Ovary (tissue), 9 donors: ENCODE measurements around the gene PTPN18. TPM values are rescaled to one million over a fixed set of nuclear protein-coding genes. Genes with fewer than 3 reads are reported as not detected.

Experiments
- DNase-seq, 5 donors: peaks; one replicate each; pipeline ENCODE4 v3.0.0-alpha.2; 2019 to 2020
- H3K27ac ChIP-seq, 2 donors: fragments of 200-600 bp; one replicate each; pipeline versions ENCODE4 v1.5.1 to v1.8.0; 2019 to 2022
- H3K27me3 ChIP-seq: fragments of 200-600 bp; one replicate; pipeline ENCODE4 v1.8.0; 2022
- H3K36me3 ChIP-seq: fragments of 200-600 bp; sonication (generic); one replicate; pipeline ENCODE4 v1.5.1; 2019
- H3K4me1 ChIP-seq: one replicate; pipeline ENCODE4 v1.8.1; 2013; ENCODE audit warnings: mild to moderate bottlenecking, moderate library complexity; ENCODE audit not compliant: insufficient read depth
- H3K4me3 ChIP-seq: fragments of 200-600 bp; sonication (generic); one replicate; pipeline ENCODE4 v1.5.1; 2017
- H3K9me3 ChIP-seq, 2 donors: fragments of 200-600 bp in 1 of 2; sonication (generic) in 1 of 2; one replicate each; pipeline versions ENCODE4 v1.5.1 to v1.8.1; 2013 to 2019; ENCODE audit warnings: mild to moderate bottlenecking in 1 of 2, moderate library complexity in 1 of 2
- EP300 ChIP-seq: sonication (generic); formaldehyde crosslinking; IDR thresholded peaks from one replicate; pipeline ENCODE4 v1.6.1; 2017; ENCODE audit warnings: antibody characterized with exemption
- POLR2A ChIP-seq: fragments of 450-650 bp; IDR thresholded peaks from one replicate; pipeline ENCODE4 v1.6.1; 2017; ENCODE audit warnings: antibody characterized with exemption, mild to moderate bottlenecking, moderate library complexity
- WGBS, 3 donors: extraction: QIAGEN DNeasy Blood & Tissue Kit in 1 of 3; methylation state at CpG; one replicate each; pipeline versions ENCODE4 v1.1.5 to v1.1.7; 2013 to 2017; 5-methylcytosine and 5-hydroxymethylcytosine counted together
- intact Hi-C, 4 donors: fragments of 100-400 bp; cut with DNase I; formaldehyde crosslinking; loops; one replicate each; pipeline versions ENCODE4 v1.11.0 to v1.15.1; 2022 to 2023
- polyA plus RNA-seq, 2 donors: library from polyadenylated mRNA; stranded (reverse); fragments of 200-250 nt in 1 of 2; fragments of 350-450 nt in 1 of 2; fragmentation: Illumina TruSeq in 1 of 2; extraction: RNeasy Lipid Tissue Mini Kit (QIAGEN cat#74804) in 1 of 2; gene quantifications; one replicate each; pipeline ENCODE4 v1.2.3, GENCODE V29; 2013 to 2014
- total RNA-seq, 7 donors: library from RNA; depleted of rRNA in 2 of 7; stranded (reverse); fragments of >200 nt in 2 of 7; fragmentation: NEBNext Ultra II Directional in 3 of 7; extraction: Animal tissue kit (Norgen Biotek cat#: 25700) in 3 of 7; gene quantifications; one replicate each; pipeline versions ENCODE4 v1.1.0 to v1.2.4, GENCODE V29; 2016 to 2023
- TF ChIP-seq, protein P1 (sequence below), 3 donors: fragments of 450-650 bp in 2 of 3; fragments of 200-600 bp in 1 of 3; IDR thresholded peaks; one replicate each; pipeline versions ENCODE4 v1.5.1 to v1.8.0; 2016 to 2022; ENCODE audit warnings: antibody characterized with exemption in 3 of 3, mild to moderate bottlenecking in 1 of 3
- donor health status: DM: no; HTN: no; CAD: no; lungs with moderate emphysema.
- donor health status: DM: no; HTN: no; CAD: no.
- donor health status: Bipolar disorder and iron deficiency.
- donor health status: DM: yes; HTN: yes; CAD: no.
- donor health status: DM: no; HTN: no; CAD: no.
- donor health status: DM: yes; HTN: yes; CAD: no.

Gene PTPN18
- total and polyA plus RNA-seq, 9 donors: 22.2 to 62.6 (median 30.8) TPM

DNA sequence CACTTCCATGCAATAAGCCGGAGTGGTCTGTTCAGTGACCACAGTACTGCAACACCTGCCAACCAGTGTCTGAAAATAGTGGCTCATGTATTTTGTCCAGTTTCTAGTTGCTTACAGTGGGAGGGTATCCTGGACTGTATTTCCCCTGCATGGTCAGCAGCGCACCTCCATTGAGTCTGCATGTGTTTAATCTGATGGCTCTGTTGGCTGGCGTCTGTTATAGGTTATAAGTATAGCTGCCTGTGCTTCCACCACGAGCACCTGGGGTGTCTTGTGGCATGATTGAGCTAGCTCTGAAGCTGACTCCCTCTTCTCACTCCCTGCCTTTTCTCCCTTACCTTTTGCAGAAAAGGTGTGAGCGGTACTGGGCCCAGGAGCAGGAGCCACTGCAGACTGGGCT lies 12.9 kb downstream of the PTPN18 start:
- Histone ChIP-seq H3K36me3 (no peaks in the 10 kb centered on the region), H3K4me3 (no peak overlapping the region), H3K9me3 (no peaks in the 10 kb centered on the region), H3K27ac (no peak overlapping the region), H3K4me1 (peaks cover 10% of the 10 kb centered on the region), H3K27me3 (no peaks in the 10 kb centered on the region)
- TF ChIP-seq EP300: no peak
- TF ChIP-seq, protein P1, sequence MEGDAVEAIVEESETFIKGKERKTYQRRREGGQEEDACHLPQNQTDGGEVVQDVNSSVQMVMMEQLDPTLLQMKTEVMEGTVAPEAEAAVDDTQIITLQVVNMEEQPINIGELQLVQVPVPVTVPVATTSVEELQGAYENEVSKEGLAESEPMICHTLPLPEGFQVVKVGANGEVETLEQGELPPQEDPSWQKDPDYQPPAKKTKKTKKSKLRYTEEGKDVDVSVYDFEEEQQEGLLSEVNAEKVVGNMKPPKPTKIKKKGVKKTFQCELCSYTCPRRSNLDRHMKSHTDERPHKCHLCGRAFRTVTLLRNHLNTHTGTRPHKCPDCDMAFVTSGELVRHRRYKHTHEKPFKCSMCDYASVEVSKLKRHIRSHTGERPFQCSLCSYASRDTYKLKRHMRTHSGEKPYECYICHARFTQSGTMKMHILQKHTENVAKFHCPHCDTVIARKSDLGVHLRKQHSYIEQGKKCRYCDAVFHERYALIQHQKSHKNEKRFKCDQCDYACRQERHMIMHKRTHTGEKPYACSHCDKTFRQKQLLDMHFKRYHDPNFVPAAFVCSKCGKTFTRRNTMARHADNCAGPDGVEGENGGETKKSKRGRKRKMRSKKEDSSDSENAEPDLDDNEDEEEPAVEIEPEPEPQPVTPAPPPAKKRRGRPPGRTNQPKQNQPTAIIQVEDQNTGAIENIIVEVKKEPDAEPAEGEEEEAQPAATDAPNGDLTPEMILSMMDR (IDR thresholded peaks at IDR 0.05): no peak
- TF ChIP-seq POLR2A: no peak
- WGBS, 3 donors: 87 to 89% (median 88%) methylated on average over 5 of the region's 5 CpGs
- intact Hi-C loops: no loop called here
- no peak for DNase-seq

DNA sequence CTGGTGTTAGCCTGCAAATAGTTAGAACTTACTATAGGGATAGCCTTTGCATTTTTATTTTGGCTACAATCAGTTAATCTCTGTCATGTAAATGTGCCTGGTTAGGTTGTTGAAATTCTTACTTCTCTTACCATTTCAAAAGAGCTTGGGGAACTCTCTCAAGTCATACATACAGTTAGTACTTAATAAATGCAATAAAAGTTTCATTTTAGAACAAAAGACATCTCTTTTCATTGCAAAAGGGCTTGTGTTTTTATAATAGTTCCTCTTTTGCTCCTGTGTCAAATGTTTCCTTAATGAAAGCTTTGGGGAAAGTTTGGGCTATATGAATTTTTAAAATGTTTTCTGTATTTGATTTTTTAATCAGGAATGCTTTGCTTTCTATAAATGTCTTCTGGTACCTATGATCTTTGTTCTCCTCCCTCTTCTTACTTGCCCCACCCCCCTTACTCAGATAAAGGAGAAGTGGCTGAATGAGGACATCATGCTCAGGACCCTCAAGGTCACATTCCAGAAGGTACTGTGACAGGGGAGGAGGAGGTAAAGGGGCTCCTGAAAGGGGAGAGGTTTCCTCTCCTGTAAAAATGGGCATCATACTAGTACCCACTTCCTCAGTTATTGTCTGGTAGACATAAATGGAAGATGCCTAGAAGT lies 13.6 kb downstream of the PTPN18 start:
- peaks cover 10% of the 10 kb centered on the region for H3K4me1 ChIP-seq
- H3K9me3 ChIP-seq: no peaks in the 10 kb centered on the region
- no peaks in the 10 kb centered on the region for H3K36me3 ChIP-seq
- TF ChIP-seq POLR2A (no peak), EP300 (no peak)
- TF ChIP-seq, protein P1 (IDR thresholded peaks at IDR 0.05): no peak
- DNase-seq: no peak
- H3K27me3 ChIP-seq: no peaks in the 10 kb centered on the region
- H3K27ac ChIP-seq: no peak overlapping the region
- no peak overlapping the region for H3K4me3 ChIP-seq
- intact Hi-C loops: no loop called here

DNA sequence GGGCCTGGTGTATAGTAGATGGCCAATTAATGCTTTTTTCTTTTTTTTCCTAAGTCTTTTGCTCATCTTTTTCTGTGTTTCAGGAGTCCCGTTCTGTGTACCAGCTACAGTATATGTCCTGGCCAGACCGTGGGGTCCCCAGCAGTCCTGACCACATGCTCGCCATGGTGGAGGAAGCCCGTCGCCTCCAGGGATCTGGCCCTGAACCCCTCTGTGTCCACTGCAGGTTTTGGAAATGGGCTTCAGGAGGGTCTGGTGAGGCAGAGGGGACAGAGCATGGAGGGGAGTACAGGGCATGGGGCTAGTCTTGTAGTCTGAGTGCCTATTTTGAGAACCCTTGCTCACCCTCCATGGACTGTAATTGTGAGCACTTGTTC lies 14.1 kb downstream of the PTPN18 start:
- 89 to 92% (median 90%) methylated on average over 5 of the region's 5 CpGs for WGBS, 3 donors
- DNase-seq: no peak
- Histone ChIP-seq H3K9me3 (no peaks in the 10 kb centered on the region), H3K27me3 (no peaks in the 10 kb centered on the region), H3K27ac (no peak overlapping the region), H3K36me3 (no peaks in the 10 kb centered on the region), H3K4me1 (peaks cover 10% of the 10 kb centered on the region), H3K4me3 (no peak overlapping the region)
- TF ChIP-seq EP300: no peak
- TF ChIP-seq POLR2A: no peak
- TF ChIP-seq, protein P1 (IDR thresholded peaks at IDR 0.05): no peak
- intact Hi-C loops: no loop called here

DNA sequence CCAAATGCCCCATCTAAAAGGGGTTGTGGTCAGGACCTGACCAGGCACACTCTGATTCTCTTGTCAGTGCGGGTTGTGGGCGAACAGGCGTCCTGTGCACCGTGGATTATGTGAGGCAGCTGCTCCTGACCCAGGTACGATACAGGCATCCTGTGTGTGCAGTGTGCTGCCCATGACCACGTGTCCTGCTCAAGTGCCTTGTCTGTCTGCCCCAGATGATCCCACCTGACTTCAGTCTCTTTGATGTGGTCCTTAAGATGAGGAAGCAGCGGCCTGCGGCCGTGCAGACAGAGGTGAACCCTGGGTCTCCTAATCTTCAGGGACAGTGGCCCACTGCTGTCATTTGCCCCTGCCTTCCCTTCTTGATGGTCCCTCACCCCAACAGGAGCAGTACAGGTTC lies 14.6 kb downstream of the PTPN18 start:
- DNase-seq: no peak
- TF ChIP-seq, protein P1 (IDR thresholded peaks at IDR 0.05): no peak
- no peak for TF ChIP-seq POLR2A
- no peak for TF ChIP-seq EP300
- no peak overlapping the region for H3K27ac ChIP-seq
- H3K9me3 ChIP-seq: no peaks in the 10 kb centered on the region
- no peaks in the 10 kb centered on the region for H3K27me3 ChIP-seq
- WGBS, 3 donors: 88 to 91% (median 90%) methylated on average over 8 to 9 of the region's 9 CpGs
- H3K4me3 ChIP-seq: no peak overlapping the region
- no peaks in the 10 kb centered on the region for H3K36me3 ChIP-seq
- intact Hi-C loops: no loop called here
- peaks cover 10% of the 10 kb centered on the region for H3K4me1 ChIP-seq
